ENCODE results near the gene RAB6D.
"Not testable (repeated sequence)": the region's sequence is repeated elsewhere in the genome, so short reads cannot be mapped to it uniquely, and the experiment has no call there.

DNA sequence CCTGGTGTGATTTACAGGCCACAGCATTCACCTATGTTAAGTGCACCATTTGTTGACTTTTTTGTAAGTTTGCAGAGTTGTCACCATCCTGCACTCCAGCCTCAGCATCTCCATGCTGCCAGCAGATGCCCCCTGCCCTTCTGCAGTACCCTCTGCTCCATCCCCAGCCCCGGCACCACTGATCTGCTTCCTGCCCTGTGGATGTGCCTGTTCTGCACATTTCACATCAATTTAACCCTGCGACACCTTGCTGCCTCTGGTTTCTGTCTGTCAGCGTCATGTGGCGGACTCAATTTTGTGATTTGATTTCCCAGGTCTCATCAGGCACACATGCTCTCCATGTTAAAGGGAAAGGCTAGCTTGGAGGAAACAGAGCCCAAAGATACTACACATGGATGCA lies 36.5 kb upstream of the RAB6D start:
- TF ChIP-seq, protein P1, sequence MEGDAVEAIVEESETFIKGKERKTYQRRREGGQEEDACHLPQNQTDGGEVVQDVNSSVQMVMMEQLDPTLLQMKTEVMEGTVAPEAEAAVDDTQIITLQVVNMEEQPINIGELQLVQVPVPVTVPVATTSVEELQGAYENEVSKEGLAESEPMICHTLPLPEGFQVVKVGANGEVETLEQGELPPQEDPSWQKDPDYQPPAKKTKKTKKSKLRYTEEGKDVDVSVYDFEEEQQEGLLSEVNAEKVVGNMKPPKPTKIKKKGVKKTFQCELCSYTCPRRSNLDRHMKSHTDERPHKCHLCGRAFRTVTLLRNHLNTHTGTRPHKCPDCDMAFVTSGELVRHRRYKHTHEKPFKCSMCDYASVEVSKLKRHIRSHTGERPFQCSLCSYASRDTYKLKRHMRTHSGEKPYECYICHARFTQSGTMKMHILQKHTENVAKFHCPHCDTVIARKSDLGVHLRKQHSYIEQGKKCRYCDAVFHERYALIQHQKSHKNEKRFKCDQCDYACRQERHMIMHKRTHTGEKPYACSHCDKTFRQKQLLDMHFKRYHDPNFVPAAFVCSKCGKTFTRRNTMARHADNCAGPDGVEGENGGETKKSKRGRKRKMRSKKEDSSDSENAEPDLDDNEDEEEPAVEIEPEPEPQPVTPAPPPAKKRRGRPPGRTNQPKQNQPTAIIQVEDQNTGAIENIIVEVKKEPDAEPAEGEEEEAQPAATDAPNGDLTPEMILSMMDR (conservative IDR thresholded peaks at IDR 0.05; ENCODE audit: low read length) = not testable (repeated sequence)
- not testable (repeated sequence) for TF ChIP-seq EZH2phosphoT487 (IDR thresholded peaks at IDR 0.05; ENCODE audit: borderline replicate concordance, low read depth, low read length)

All from OCI-LY7 (cell line).